Measurements from ENCODE around the gene CIZ1.

Gene CIZ1

DNA sequence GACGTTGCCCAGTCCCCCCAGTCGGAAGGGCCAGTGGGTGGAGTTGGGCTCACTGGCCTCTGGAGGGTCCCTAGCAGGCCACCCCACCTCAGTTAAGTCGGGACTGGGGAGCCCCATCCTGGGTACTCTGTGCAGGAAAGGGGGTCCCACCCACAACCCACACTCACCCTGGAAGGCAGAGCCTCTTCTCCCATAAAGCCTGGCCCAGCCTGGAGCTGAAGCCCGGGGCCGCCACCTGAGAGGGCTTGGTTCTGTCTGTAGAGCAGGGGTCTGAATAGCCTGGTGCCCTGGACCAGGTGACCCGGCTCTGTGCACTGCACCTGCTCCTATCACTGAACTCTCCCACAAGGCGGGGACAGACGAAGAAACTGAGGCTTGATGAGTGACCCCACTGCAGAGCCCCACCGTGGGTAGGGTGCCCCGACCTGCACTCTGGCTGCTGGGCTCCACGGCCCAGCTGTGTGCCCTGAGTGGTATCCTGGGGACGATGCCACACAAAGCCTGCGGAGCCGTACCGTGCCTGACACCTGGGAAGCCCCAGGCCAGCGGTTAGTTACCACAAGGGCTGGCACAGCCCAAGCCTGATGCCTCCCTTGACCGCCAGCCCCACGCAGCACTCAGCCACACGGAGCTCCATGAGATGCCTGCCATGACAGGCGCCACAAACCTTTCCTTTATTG lies 71.2 kb downstream of the CIZ1 start:
- DNase-seq (ENCODE audit: low read depth): no peak
- TF ChIP-seq, protein P1, sequence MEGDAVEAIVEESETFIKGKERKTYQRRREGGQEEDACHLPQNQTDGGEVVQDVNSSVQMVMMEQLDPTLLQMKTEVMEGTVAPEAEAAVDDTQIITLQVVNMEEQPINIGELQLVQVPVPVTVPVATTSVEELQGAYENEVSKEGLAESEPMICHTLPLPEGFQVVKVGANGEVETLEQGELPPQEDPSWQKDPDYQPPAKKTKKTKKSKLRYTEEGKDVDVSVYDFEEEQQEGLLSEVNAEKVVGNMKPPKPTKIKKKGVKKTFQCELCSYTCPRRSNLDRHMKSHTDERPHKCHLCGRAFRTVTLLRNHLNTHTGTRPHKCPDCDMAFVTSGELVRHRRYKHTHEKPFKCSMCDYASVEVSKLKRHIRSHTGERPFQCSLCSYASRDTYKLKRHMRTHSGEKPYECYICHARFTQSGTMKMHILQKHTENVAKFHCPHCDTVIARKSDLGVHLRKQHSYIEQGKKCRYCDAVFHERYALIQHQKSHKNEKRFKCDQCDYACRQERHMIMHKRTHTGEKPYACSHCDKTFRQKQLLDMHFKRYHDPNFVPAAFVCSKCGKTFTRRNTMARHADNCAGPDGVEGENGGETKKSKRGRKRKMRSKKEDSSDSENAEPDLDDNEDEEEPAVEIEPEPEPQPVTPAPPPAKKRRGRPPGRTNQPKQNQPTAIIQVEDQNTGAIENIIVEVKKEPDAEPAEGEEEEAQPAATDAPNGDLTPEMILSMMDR (IDR thresholded peaks at IDR 0.05; ENCODE audit: low read depth, low read length, missing control alignments): no peak
- H3K4me3 ChIP-seq (ENCODE audit: low read depth, low read length): no peak overlapping the region

DNA sequence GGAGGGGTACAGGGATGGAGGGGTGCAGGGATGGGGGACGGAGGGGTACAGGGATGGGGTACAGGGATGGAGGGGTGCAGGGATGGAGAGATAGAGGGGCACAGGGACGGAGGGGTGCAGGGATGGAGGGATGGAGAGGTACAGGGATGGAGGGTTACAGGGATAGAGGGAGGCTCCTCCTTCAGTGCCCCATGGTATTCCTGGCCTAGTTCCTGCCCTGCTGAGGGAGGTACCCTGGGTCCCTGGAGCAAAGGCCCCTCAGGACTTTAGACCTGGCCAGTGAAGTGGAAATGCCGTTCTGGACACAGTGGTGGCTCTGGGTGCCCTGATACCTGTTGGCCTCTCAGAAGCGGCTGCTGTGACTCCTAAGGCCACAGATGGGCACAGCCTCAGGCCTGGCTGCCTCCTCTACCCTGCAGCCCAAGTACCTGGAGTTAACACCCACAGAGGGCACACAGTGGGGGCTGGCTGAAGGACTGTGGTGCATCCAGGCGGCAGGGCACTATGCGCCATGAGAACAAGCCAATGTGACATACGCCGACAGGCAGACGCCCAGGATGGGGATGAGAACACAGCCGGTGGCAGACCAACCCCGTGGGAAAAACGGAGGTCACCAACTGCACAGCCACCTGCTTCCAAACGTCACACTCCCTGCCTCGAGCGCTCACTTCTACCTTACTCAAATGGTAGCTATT lies 72.3 kb downstream of the CIZ1 start:
- TF ChIP-seq, protein P1 (IDR thresholded peaks at IDR 0.05; ENCODE audit: low read depth, low read length, missing control alignments): no peak
- no peak overlapping the region for H3K4me3 ChIP-seq (ENCODE audit: low read depth, low read length)
- no peak for DNase-seq (ENCODE audit: low read depth)

DNA sequence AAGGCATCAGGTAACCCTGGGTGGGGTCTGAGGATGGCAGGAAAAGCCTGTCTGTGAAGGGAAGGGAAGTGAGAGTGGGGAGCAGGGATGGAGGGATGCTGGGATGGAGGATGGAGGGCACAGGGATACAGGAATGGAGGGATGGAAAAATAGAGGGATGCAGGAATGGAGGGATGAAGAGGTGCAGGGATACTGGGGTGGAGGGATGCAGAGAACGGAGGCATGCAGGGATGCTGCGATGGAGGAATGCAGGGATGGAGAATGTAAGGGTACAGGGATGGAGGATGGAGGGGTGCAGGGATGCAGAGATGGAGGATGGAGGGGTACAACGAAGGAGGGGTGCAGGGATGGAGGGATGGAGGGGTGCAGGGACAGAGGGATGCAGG lies 72.9 kb downstream of the CIZ1 start:
- no peak for DNase-seq (ENCODE audit: low read depth)
- H3K4me3 ChIP-seq (ENCODE audit: low read depth, low read length): no peak overlapping the region
- TF ChIP-seq, protein P1 (IDR thresholded peaks at IDR 0.05; ENCODE audit: low read depth, low read length, missing control alignments): no peak

DNA sequence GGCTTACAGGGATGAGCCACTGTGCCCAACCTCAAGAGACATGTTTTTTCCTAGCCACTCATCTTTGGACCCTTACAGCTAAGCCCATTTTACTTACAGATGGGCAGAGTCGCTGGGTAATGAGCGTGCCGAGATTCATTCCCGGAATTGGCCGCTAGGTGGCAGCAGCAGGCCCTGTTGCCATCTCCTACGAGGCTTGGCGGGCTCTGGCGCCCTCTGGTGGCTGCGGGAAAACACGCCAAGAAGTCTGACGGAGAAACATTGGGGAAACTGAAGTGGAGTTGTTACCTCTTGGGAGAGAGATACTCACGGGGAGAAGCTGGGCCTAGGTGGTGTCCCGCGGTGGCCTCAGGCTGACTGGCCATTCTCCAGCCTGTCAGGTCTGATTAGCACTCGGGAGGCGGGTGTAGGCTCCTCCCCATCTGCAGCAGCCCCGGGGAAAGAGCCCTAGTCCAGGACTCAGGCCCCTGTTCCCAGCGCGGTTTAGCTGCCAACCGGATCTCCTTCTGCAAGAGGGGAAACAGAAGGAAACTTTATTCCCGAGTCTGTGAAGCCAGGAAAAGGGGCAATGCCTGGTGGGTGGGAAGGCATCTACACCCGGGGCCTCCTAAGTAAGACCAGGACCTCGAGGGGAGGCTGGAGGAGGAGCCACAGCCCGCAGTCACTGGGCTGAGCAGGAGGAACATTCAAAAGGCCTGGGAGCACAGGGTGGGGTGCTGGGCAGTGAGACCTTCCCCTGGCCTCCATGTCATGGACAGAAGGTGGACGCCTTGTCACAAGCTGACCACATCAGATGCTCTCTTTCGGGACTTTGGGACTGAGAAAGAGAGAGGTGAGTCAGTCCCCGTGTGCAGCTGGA lies 73.5 kb downstream of the CIZ1 start:
- peak; percentile 70 for DNase-seq (ENCODE audit: low read depth)
- TF ChIP-seq, protein P1 (IDR thresholded peaks at IDR 0.05; ENCODE audit: low read depth, low read length, missing control alignments): peak; percentile 100
- H3K4me3 ChIP-seq (ENCODE audit: low read depth, low read length): no peak overlapping the region

DNA sequence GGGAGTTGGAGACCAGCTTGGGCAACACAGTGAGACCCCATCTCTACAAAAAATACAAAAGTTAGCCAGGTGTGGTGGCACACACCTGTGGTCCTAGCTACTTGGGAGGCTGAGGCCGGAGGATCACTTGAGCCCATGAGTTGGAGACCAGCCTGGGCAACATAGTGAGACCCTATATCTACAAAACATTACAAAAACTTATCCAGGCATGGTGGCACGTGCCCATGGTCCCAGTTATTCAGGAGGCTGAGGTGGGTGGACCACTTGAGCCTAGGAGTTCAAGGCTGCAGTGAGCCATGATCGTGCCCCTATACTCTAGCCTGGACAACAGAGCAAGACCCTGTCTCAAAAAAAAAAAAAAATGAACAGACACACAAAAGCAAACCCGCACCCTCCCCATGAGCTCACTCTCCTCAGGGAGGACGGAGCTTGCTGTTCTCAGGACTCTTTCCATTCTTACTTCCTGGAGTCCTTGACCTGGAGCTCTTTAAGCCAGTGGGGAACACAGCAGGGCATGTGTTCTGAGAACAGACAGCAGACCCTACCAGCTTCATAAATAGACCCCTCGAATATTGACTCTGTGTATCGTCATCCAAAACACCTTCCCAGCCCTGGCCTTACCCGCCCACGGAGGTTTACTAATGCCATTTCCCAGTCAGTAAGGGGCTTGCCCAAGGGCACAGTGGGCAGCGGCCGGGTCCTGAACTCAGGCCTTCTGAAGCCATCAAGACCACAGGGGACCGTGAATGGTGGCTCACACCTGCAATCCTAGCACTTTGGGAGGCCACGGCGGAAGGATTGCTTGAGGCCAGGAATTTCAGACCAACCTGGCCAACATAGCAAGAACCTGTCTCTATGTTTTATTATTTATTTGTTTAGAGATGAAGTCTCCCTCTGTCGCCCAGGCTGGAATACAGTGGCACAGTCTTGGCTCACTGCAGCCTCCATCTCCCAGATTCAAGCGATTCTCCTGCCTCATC lies 75.0 kb downstream of the CIZ1 start:
- no peak overlapping the region for H3K4me3 ChIP-seq (ENCODE audit: low read depth, low read length)
- DNase-seq (ENCODE audit: low read depth): no peak
- TF ChIP-seq, protein P1 (IDR thresholded peaks at IDR 0.05; ENCODE audit: low read depth, low read length, missing control alignments): no peak
